Ectodermal cell (in vitro differentiated cells): ENCODE results near the gene STIL.
"Not testable (repeated sequence)": the region's sequence is repeated elsewhere in the genome, so short reads cannot be mapped to it uniquely, and the experiment has no call there.

Experiments
- H3K27ac ChIP-seq: 2 replicates; pipeline ENCODE4 v1.7.0; 2013; ENCODE audit warnings: mild to moderate bottlenecking, low read depth, low read length; ENCODE audit not compliant: insufficient read depth, poor library complexity, severe bottlenecking
- H3K27me3 ChIP-seq: 2 replicates; pipeline ENCODE4 v1.7.0; 2013; ENCODE audit warnings: mild to moderate bottlenecking, low read length; ENCODE audit not compliant: insufficient read depth, control insufficient read depth, poor library complexity, severe bottlenecking
- H3K36me3 ChIP-seq: one replicate; pipeline ENCODE4 v1.7.0; 2013; ENCODE audit warnings: low read length; ENCODE audit not compliant: control insufficient read depth, insufficient read depth
- H3K4me1 ChIP-seq: one replicate; pipeline ENCODE4 v1.7.0; 2013; ENCODE audit warnings: low read length; ENCODE audit not compliant: control insufficient read depth, insufficient read depth
- H3K4me3 ChIP-seq: 2 replicates; pipeline ENCODE4 v1.7.0; 2013; ENCODE audit warnings: low read depth, low read length, control low read depth; ENCODE audit not compliant: insufficient read depth
- H3K9me3 ChIP-seq: 2 replicates; pipeline ENCODE4 v1.7.0; 2013; ENCODE audit warnings: mild to moderate bottlenecking, low read length, moderate library complexity; ENCODE audit not compliant: control insufficient read depth
- WGBS, 2 experiments: methylation state at CpG; one replicate each; pipeline ENCODE4 v1.1.7; 2013; ENCODE audit warnings: missing lambda C conversion rate in 2 of 2; 5-methylcytosine and 5-hydroxymethylcytosine counted together

Gene STIL

DNA sequence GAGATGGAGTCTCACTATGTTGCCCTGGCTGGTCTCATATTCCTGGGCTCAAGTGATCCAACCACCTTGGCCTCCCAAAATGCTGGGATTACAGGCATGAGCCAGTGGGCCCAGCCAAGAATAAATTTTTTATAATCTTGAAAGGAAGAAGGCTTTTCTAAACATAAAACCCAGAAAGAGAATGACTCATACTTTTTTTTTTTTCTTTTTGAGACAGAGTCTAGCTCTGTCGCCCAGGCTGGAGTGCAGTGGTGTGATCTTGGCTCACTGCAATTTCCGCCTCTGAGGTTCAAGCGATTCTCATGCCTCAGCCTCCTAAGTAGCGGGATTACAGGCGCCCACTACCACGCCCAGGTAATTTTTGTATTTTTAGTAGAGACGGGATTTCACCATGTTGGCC, 38.1 kb downstream of the STIL start:
- not testable (repeated sequence) for H3K9me3 ChIP-seq, H3K27me3 ChIP-seq, H3K4me3 ChIP-seq, H3K27ac ChIP-seq, H3K4me1 ChIP-seq
- WGBS, 2 experiments: 94 to 96% methylated on average over 7 of the region's 7 CpGs
- H3K36me3 ChIP-seq: peaks cover 24% of the 10 kb centered on the region

- not testable (repeated sequence) for H3K4me3 ChIP-seq, H3K27ac ChIP-seq, H3K9me3 ChIP-seq, H3K4me1 ChIP-seq, H3K27me3 ChIP-seq
- 94 to 96% methylated on average over 8 of the region's 8 CpGs for WGBS, 2 experiments
- H3K36me3 ChIP-seq: peaks cover 34% of the 10 kb centered on the region
Measured at GRCh38 chr1:47265529-47265928, 48.4 kb downstream of the STIL start.

DNA sequence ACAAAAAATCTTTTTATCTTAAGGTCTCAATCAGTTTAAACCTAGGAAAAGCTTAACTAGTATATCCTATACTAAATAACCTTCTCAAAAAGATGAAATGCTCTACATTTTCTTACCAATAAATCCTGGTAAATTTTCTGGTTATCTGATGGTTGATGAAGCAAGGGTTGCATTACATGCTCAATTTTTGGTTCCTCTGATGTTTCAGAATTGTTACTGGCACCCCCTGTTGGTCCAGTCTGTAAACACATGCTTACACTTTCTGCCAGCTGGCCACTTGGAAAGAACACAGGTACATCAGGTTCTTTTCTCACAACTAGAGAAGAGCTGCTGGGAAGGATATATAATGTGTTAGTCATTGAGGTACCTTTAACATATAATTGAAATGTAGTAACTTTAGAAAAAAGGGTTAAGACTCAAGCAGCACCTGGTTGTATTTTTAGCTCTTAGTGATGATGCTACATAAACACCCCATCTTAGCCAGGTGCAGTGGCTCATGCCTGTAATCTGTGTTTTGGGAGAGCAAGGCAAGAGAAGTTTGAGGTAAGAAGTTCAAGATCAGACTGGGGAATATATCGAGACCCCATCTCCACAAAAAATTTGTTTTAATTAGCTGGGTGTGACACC, 51.0 kb downstream of the STIL start:
- Histone ChIP-seq H3K36me3 (peaks cover 23% of the 10 kb centered on the region), H3K9me3 (no peaks in the 10 kb centered on the region), H3K27me3 (no peaks in the 10 kb centered on the region), H3K4me1 (no peaks in the 10 kb centered on the region), H3K27ac (no peak overlapping the region), H3K4me3 (no peak overlapping the region)
- 80 to 83% methylated on average over 1 of the region's 1 CpG for WGBS, 2 experiments

GRCh38 chr1:47257224-47257623, 56.7 kb downstream of the STIL start:
- 92 to 94% methylated on average over 2 of the region's 2 CpGs for WGBS, 2 experiments
- Histone ChIP-seq H3K9me3 (no peaks in the 10 kb centered on the region), H3K36me3 (peaks cover 18% of the 10 kb centered on the region), H3K27me3 (no peaks in the 10 kb centered on the region), H3K4me1 (no peaks in the 10 kb centered on the region), H3K27ac (no peak overlapping the region), H3K4me3 (no peak overlapping the region)

GRCh38 chr1:47252795-47253194, 61.2 kb downstream of the STIL start:
- no peaks in the 10 kb centered on the region for H3K4me1 ChIP-seq
- WGBS, 2 experiments: 94 to 96% methylated on average over 4 of the region's 5 CpGs
- H3K36me3 ChIP-seq: peaks cover 8% of the 10 kb centered on the region
- H3K27me3 ChIP-seq: no peaks in the 10 kb centered on the region
- H3K4me3 ChIP-seq: no peak overlapping the region
- no peak overlapping the region for H3K27ac ChIP-seq
- no peaks in the 10 kb centered on the region for H3K9me3 ChIP-seq

DNA sequence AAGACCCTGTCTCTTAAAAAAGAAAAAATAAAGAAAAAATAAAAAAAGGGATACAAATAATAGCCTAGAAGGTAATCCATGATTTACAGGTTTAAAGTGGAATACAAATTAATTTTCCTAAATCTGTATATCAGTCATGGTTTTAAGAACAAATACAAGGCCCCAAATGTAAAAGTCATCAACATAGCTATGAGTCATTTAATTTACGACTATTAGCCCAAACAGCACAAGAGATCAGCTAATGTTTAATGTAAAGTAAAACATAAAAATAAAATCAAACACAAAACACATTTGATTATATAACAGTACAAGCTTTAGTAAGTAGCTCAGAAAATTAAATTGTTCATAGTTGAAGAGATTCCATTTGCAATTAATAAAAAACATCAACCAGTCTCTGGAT, 61.6 kb downstream of the STIL start:
- H3K4me3 ChIP-seq: no peak overlapping the region
- peaks cover 8% of the 10 kb centered on the region for H3K36me3 ChIP-seq
- 100% methylated on average over 1 of the region's 1 CpG; no CpG with 5 or more reads in 1 of the 2 experiments for WGBS, 2 experiments
- no peaks in the 10 kb centered on the region for H3K4me1 ChIP-seq
- H3K9me3 ChIP-seq: no peaks in the 10 kb centered on the region
- no peak overlapping the region for H3K27ac ChIP-seq
- no peaks in the 10 kb centered on the region for H3K27me3 ChIP-seq

GRCh38 chr1:47249755-47250154, 64.2 kb downstream of the STIL start:
- WGBS, 2 experiments: 88 to 100% methylated on average over 1 to 3 of the region's 3 CpGs

DNA sequence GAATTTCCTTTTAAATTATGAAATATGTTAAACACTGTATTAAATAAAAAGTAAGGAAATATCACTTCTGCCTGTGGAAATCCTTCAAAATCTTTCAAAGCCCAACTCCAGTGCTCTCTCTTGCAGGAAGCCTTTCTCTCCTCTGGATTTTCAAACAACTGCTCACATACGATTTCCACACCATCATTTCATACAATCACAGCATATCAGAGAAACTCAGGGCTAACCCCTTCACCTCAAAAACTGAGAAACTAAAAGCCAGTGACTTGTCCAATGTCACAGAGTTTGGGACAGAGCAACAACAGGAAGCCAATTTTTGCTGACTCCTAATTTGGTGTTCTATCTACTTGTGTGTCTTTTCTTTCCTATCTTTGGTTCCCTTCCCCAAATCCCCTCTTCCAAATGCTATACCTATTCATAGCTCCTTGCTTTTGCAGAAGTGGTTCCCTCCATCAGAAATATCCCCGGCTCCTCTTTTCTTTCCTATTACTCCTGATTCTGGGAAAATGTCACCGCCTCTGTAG, 69.5 kb downstream of the STIL start:
- Histone ChIP-seq H3K36me3 (no peaks in the 10 kb centered on the region), H3K27ac (no peak overlapping the region), H3K9me3 (no peaks in the 10 kb centered on the region), H3K4me3 (no peak overlapping the region), H3K27me3 (peaks cover 8% of the 10 kb centered on the region), H3K4me1 (no peaks in the 10 kb centered on the region)
- WGBS, 2 experiments: 87 to 88% methylated on average over 3 of the region's 3 CpGs

More at GRCh38 chr1:47249755-47250154, 64.2 kb downstream of the STIL start:
- Histone ChIP-seq H3K4me1 (no peaks in the 10 kb centered on the region), H3K9me3 (no peaks in the 10 kb centered on the region), H3K4me3 (no peak overlapping the region), H3K36me3 (no peaks in the 10 kb centered on the region), H3K27me3 (no peaks in the 10 kb centered on the region), H3K27ac (no peak overlapping the region)

DNA sequence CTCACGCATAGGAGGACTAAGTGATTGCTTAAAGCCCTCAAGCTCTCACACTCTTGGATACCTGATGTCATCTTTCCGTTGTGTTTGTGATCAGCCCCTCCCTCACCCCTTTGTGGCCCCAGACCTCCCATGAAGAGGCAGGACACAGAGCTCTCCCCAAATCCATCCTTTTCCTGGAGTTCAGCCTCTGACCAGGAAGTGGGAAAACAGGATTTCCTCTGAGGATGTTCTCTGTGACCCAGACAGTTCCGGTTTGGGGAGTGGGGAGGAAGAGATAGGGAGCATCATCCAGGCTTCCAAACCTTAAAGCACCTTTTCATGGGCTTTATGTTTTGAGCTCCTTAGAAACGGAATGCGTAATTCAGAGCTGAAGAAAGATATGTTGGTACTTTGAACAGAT, 70.0 kb downstream of the STIL start:
- Histone ChIP-seq H3K36me3 (no peaks in the 10 kb centered on the region), H3K4me1 (no peaks in the 10 kb centered on the region), H3K27me3 (peaks cover 8% of the 10 kb centered on the region), H3K9me3 (no peaks in the 10 kb centered on the region), H3K27ac (no peak overlapping the region), H3K4me3 (no peak overlapping the region)
- 65 to 72% methylated on average over 5 of the region's 5 CpGs for WGBS, 2 experiments

- H3K36me3 ChIP-seq: no peaks in the 10 kb centered on the region
- no peak overlapping the region for H3K27ac ChIP-seq
- no peaks in the 10 kb centered on the region for H3K4me1 ChIP-seq
- H3K27me3 ChIP-seq: peaks cover 9% of the 10 kb centered on the region
- H3K9me3 ChIP-seq: no peaks in the 10 kb centered on the region
- no peak overlapping the region for H3K4me3 ChIP-seq
- WGBS, 2 experiments: 71 to 79% methylated on average over 10 to 11 of the region's 11 CpGs
Measured at GRCh38 chr1:47241114-47242113, 72.5 kb downstream of the STIL start.
